Stimulated activated naive CD8-positive, alpha-beta T cell treated with anti-CD3 and anti-CD28 coated beads, Interleukin-15, Interleukin-2, amounts not matched to agents 100 ng/mL and 50 ng/mL, for 24 hours (primary cell): ENCODE data around the gene ATCAY.
"Not testable (repeated sequence)": the region's sequence is repeated elsewhere in the genome, so short reads cannot be mapped to it uniquely, and the experiment has no call there.

Source experiments
- H3K27ac Mint-ChIP-seq: one replicate; pipeline ENCODE4 v1.8.0; 2021; ENCODE audit warnings: mild to moderate bottlenecking, mixed read lengths
- H3K27me3 Mint-ChIP-seq: one replicate; pipeline ENCODE4 v1.8.0; 2021; ENCODE audit warnings: mixed read lengths
- H3K36me3 Mint-ChIP-seq: one replicate; pipeline ENCODE4 v1.8.0; 2021; ENCODE audit warnings: low read depth, mixed read lengths
- H3K4me1 Mint-ChIP-seq: one replicate; pipeline ENCODE4 v1.8.0; 2021; ENCODE audit warnings: low read depth, mixed read lengths
- H3K4me3 Mint-ChIP-seq: one replicate; pipeline ENCODE4 v1.8.0; 2021; ENCODE audit warnings: mild to moderate bottlenecking, mixed read lengths
- H3K9me3 Mint-ChIP-seq: one replicate; pipeline ENCODE4 v1.8.0; 2021; ENCODE audit warnings: mixed read lengths

ATCAY gene

GRCh38 chr19:3868770-3869456 is 11.6 kb upstream of the ATCAY start, which contains the start of gene ZFR2:
Gene ZFR2, minus strand, starts transcription at chr19:3869038. Its CDS starts 21 bp downstream, at chr19:3869017.
- Mint-ChIP-seq H3K4me3 (no peak within 1 kb of the TSS), H3K27me3 (peaks cover 32% of the 10 kb centered on the region), H3K9me3 (no peaks in the 10 kb centered on the region), H3K27ac (no peak within 1 kb of the TSS), H3K4me1 (peaks cover 7% of the 10 kb centered on the region), H3K36me3 (peaks cover 4% of the 10 kb centered on the region)

- no peak overlapping the region for H3K4me3 Mint-ChIP-seq
- H3K4me1 Mint-ChIP-seq: peaks cover 7% of the 10 kb centered on the region
- H3K9me3 Mint-ChIP-seq: no peaks in the 10 kb centered on the region
- H3K36me3 Mint-ChIP-seq: peaks cover 4% of the 10 kb centered on the region
- no peak overlapping the region for H3K27ac Mint-ChIP-seq
- peaks cover 22% of the 10 kb centered on the region for H3K27me3 Mint-ChIP-seq
These were observed 7.3 kb upstream of the ATCAY start for GRCh38 chr19:3873151-3873550.

GRCh38 chr19:3874695-3875094 is 5.8 kb upstream of the ATCAY start:
- H3K4me1 Mint-ChIP-seq, H3K4me3 Mint-ChIP-seq, H3K27ac Mint-ChIP-seq, H3K36me3 Mint-ChIP-seq, H3K9me3 Mint-ChIP-seq: not testable (repeated sequence)
- H3K27me3 Mint-ChIP-seq: peaks cover 20% of the 10 kb centered on the region

- H3K27me3 Mint-ChIP-seq: peaks cover 44% of the 10 kb centered on the region
- H3K9me3 Mint-ChIP-seq: no peaks in the 10 kb centered on the region
- H3K4me1 Mint-ChIP-seq: peaks cover 6% of the 10 kb centered on the region
- no peaks in the 10 kb centered on the region for H3K36me3 Mint-ChIP-seq
- H3K4me3 Mint-ChIP-seq: no peak overlapping the region
- no peak overlapping the region for H3K27ac Mint-ChIP-seq
These were observed 829 bp upstream of the ATCAY start for GRCh38 chr19:3879656-3880055.

GRCh38 chr19:3881272-3882040 is 971 bp downstream of the ATCAY start:
- H3K36me3 Mint-ChIP-seq: no peaks in the 10 kb centered on the region
- H3K9me3 Mint-ChIP-seq: no peaks in the 10 kb centered on the region
- no peak overlapping the region for H3K27ac Mint-ChIP-seq
- H3K4me3 Mint-ChIP-seq: no peak overlapping the region
- peaks cover 6% of the 10 kb centered on the region for H3K4me1 Mint-ChIP-seq
- peaks cover 44% of the 10 kb centered on the region for H3K27me3 Mint-ChIP-seq

- no peaks in the 10 kb centered on the region for H3K9me3 Mint-ChIP-seq
- peaks cover 41% of the 10 kb centered on the region for H3K27me3 Mint-ChIP-seq
- H3K36me3 Mint-ChIP-seq: no peaks in the 10 kb centered on the region
- H3K4me3 Mint-ChIP-seq: no peak overlapping the region
- peaks cover 6% of the 10 kb centered on the region for H3K4me1 Mint-ChIP-seq
- H3K27ac Mint-ChIP-seq: no peak overlapping the region
These were observed 1.5 kb downstream of the ATCAY start for GRCh38 chr19:3882041-3882384.

GRCh38 chr19:3890591-3890990 is 10.1 kb downstream of the ATCAY start:
- no peaks in the 10 kb centered on the region for H3K27me3 Mint-ChIP-seq
- no peaks in the 10 kb centered on the region for H3K9me3 Mint-ChIP-seq
- H3K4me1 Mint-ChIP-seq: no peaks in the 10 kb centered on the region
- no peaks in the 10 kb centered on the region for H3K36me3 Mint-ChIP-seq
- no peak overlapping the region for H3K27ac Mint-ChIP-seq
- no peak overlapping the region for H3K4me3 Mint-ChIP-seq

GRCh38 chr19:3893509-3894179 is 13.2 kb downstream of the ATCAY start:
- H3K4me3 Mint-ChIP-seq: no peak overlapping the region
- no peak overlapping the region for H3K27ac Mint-ChIP-seq
- H3K9me3 Mint-ChIP-seq: no peaks in the 10 kb centered on the region

GRCh38 chr19:3894959-3895358 is 14.5 kb downstream of the ATCAY start:
- H3K27me3 Mint-ChIP-seq, H3K9me3 Mint-ChIP-seq, H3K4me3 Mint-ChIP-seq, H3K36me3 Mint-ChIP-seq, H3K4me1 Mint-ChIP-seq, H3K27ac Mint-ChIP-seq: not testable (repeated sequence)

More at GRCh38 chr19:3893509-3894179, 13.2 kb downstream of the ATCAY start:
- Mint-ChIP-seq H3K27me3 (no peaks in the 10 kb centered on the region), H3K4me1 (peaks cover 4% of the 10 kb centered on the region), H3K36me3 (no peaks in the 10 kb centered on the region)

GRCh38 chr19:3895788-3896187 is 15.3 kb downstream of the ATCAY start:
- Mint-ChIP-seq H3K27ac (no peak overlapping the region), H3K9me3 (peaks cover 4% of the 10 kb centered on the region), H3K27me3 (no peaks in the 10 kb centered on the region), H3K4me3 (no peak overlapping the region), H3K4me1 (peaks cover 4% of the 10 kb centered on the region), H3K36me3 (peaks cover 3% of the 10 kb centered on the region)

GRCh38 chr19:3897936-3898335 is 17.5 kb downstream of the ATCAY start:
- peaks cover 4% of the 10 kb centered on the region for H3K9me3 Mint-ChIP-seq
- H3K36me3 Mint-ChIP-seq: peaks cover 3% of the 10 kb centered on the region
- peaks cover 4% of the 10 kb centered on the region for H3K4me1 Mint-ChIP-seq
- H3K27ac Mint-ChIP-seq: no peak overlapping the region
- no peaks in the 10 kb centered on the region for H3K27me3 Mint-ChIP-seq
- H3K4me3 Mint-ChIP-seq: no peak overlapping the region

- Mint-ChIP-seq H3K4me1 (peaks cover 4% of the 10 kb centered on the region), H3K27ac (no peak overlapping the region), H3K9me3 (peaks cover 4% of the 10 kb centered on the region), H3K4me3 (no peak overlapping the region), H3K27me3 (no peaks in the 10 kb centered on the region), H3K36me3 (peaks cover 3% of the 10 kb centered on the region)
These were observed 17.9 kb downstream of the ATCAY start for GRCh38 chr19:3898426-3898825.

- H3K36me3 Mint-ChIP-seq: peaks cover 3% of the 10 kb centered on the region
- H3K4me3 Mint-ChIP-seq: no peak overlapping the region
- peaks cover 4% of the 10 kb centered on the region for H3K4me1 Mint-ChIP-seq
- H3K27me3 Mint-ChIP-seq: no peaks in the 10 kb centered on the region
- no peak overlapping the region for H3K27ac Mint-ChIP-seq
- peaks cover 4% of the 10 kb centered on the region for H3K9me3 Mint-ChIP-seq
These were observed 19.2 kb downstream of the ATCAY start for GRCh38 chr19:3899531-3900294.

GRCh38 chr19:3902317-3902973 is 22.0 kb downstream of the ATCAY start:
- H3K9me3 Mint-ChIP-seq: peaks cover 4% of the 10 kb centered on the region
- H3K27me3 Mint-ChIP-seq: no peaks in the 10 kb centered on the region
- H3K4me3 Mint-ChIP-seq: no peak overlapping the region
- H3K4me1 Mint-ChIP-seq: peaks cover 4% of the 10 kb centered on the region
- peaks cover 3% of the 10 kb centered on the region for H3K36me3 Mint-ChIP-seq
- no peak overlapping the region for H3K27ac Mint-ChIP-seq
